Measurements from ENCODE around the gene ZNF70.

The ZNF70 gene

DNA sequence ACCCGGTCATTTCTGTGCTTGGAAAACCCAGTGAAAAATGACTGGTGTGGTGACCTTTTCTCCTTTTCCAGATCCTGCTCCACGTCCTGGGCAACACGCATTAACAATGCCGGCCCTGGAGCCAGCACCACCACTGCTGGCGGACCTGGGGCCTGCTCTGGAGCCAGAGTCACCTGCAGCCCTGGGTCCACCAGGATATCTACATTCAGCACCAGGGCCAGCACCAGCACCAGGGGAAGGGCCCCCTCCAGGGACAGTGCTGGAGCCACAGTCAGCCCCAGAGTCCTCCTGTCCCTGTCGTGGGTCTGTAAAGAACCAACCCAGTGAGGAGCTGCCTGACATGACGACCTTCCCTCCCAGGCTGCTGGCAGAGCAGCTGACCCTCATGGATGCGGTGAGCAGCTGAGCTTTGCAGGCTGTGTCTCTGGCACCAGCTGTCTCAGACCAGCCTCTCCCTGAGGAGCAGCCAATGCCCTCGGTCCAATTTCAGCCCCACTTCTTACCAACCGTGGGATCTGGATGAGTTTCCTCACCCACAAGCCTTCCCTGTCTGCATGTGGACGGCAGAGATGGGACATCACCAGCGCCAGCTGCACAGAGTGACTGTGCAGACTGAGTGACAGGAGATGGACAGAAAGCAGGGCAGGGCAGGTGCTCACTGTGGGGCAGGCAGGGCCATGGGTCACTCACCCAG is 58.2 kb downstream of the ZNF70 start:
- DNase-seq (ENCODE audit: low read depth in 2 of 2), result no peak

DNA sequence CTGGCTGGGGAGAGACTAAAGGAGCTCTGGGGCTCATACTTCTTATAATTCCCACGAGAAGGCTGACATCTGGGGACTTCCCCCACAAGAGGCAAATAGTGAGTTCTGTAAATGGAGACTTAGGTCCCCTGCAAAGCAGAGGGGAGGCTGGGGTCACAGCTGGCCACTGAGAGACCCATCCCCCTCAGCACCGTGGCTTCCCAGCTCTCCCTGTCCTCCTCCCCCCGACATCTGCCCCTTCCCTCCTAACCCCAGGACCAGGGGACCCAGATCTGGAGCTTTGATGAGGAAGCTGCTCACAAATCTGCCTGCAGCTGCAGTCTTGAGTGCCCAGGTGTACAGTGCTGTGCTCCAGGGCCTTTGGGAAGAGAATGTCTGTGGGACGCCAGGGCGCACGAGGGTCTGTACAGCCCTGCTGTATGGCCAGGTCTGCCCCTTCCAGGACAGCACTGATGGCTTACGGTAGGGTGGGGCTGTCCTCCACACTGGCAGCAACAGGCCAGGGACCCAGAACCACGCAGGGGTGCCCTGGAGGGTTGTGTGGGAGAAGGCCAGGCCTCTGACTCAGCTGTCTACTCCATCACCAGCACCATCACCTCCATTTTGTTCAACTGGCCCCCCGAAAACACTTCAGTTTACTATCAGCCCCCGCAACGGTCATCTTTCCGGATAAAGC is 59.0 kb downstream of the ZNF70 start:
- no peak for DNase-seq (ENCODE audit: low read depth in 2 of 2)

DNA sequence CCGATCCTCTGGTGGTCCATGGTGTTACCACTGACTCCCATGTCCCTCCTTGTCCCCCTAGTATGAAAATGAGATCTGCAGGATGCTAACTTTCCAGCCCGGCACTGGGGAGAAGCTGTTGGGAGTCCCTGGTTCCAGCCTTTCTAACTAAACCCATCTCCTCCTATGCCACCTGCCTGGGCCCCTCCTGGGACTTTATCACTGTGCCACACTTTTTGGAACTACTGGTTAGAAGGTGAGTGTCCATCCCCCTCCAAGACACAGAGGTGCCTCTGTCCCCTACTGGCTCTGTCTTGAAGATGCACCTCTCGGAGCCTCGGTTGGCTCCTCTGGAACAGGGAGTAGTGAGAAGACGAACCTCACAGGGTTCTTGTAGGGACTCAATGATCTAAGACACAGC is 60.2 kb downstream of the ZNF70 start, which contains the start of gene RGL4:
Gene RGL4, plus strand, starts transcription at position 301 of the 400 bp plus-strand sequence. CDS start 1,018 bp downstream, outside the sequence.
- no peak for DNase-seq (ENCODE audit: low read depth in 2 of 2)

- no peak for DNase-seq (ENCODE audit: low read depth in 2 of 2)
Observed at GRCh38 chr22:23689414-23689813, 61.5 kb downstream of the ZNF70 start.

Measured in activated CD4-positive, alpha-beta T cell treated with anti-CD3 and anti-CD28 coated beads for 24 hours (primary cell).